ENCODE data around the gene CSMD2. TPM values are rescaled to one million over a fixed set of nuclear protein-coding genes. Genes with fewer than 3 reads are reported as not detected.

Gene CSMD2
- total RNA-seq, 2 experiments from 2014 or later, result not detected

DNA sequence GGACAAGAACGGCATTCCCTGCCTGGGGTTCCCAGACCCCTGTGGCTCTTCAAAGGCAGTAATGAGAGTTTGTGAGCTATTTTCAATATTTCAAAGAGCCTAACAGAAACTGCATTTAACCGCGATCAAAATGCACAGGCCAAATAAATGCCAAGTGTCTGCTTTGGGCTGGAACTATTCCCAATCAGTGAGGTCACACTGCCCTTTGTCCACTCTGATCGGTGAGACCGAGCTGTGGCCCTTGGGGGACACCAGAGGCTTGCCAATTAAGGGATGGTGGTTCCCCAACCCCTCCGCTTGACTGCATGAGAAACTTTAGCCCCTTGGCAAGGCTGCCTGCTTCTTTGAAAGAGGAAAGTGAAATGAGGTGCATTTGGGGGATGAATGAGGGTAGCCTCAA is 20.3 kb downstream of the CSMD2 start:
- Histone ChIP-seq H3K9me2 (ENCODE audit: insufficient read depth, low read length) (no peaks in the 10 kb centered on the region), H3K4me2 (ENCODE audit: low read length) (no peak overlapping the region), H3K4me1 (ENCODE audit: insufficient read depth, low read length, poor library complexity, severe bottlenecking) (no peaks in the 10 kb centered on the region), H3K27ac (ENCODE audit: low read depth, low read length, poor library complexity, severe bottlenecking) (no peak overlapping the region), H3K9me3 (ENCODE audit: low read length) (no peaks in the 10 kb centered on the region), H3K36me3 (ENCODE audit: insufficient read depth, low read length) (no peaks in the 10 kb centered on the region), H3K4me3 (ENCODE audit: low read depth, low read length, poor library complexity, severe bottlenecking) (no peak overlapping the region), H3K79me2 (ENCODE audit: insufficient read depth, low read depth, low read length) (no peaks in the 10 kb centered on the region), H2AFZ (ENCODE audit: low read length) (no peak overlapping the region), H4K20me1 (ENCODE audit: insufficient read depth, low read length) (no peaks in the 10 kb centered on the region)
- TF ChIP-seq CTCF (conservative IDR thresholded peaks at IDR 0.05; ENCODE audit: low read length) (no peak), EZH2phosphoT487 (IDR thresholded peaks at IDR 0.05; ENCODE audit: borderline replicate concordance, low read depth, low read length) (no peak)
- CTCF ChIA-PET (ENCODE audit: unreplicated experiment), result no interaction called here
- no TSS peak for BruUV-seq (replicated peaks)
- POLR2A ChIA-PET, result no interaction called here
- DNase-seq (ENCODE audit: low spot score), result no peak
- intact Hi-C loops (cut with micrococcal nuclease; ENCODE audit: unreplicated experiment), result no loop called here

DNA sequence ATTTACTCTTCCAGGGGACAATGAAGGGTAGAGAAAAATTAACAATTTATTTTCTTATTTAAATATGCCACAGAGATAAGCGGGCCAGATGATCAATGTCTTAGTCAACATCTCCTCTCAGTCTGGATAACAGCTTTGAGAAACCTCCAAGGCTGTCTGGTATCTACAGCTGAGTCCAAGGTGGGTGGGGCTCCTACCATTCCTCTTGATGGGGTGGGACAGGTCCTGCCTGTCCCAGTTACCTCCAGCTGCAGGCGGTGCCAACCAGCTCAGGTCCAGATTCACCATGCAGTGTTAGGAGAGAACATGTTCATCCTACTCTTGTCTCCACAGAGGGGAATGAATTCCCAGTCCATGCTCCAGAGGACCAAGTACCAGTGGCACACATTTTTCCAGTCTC is 21.1 kb downstream of the CSMD2 start:
- CTCF ChIA-PET (ENCODE audit: unreplicated experiment), result no interaction called here
- no peak overlapping the region for H3K4me3 ChIP-seq (ENCODE audit: low read depth, low read length, poor library complexity, severe bottlenecking)
- no peaks in the 10 kb centered on the region for H3K4me1 ChIP-seq (ENCODE audit: insufficient read depth, low read length, poor library complexity, severe bottlenecking)
- H3K4me2 ChIP-seq (ENCODE audit: low read length), result no peak overlapping the region
- TF ChIP-seq CTCF (conservative IDR thresholded peaks at IDR 0.05; ENCODE audit: low read length) (no peak), EZH2phosphoT487 (IDR thresholded peaks at IDR 0.05; ENCODE audit: borderline replicate concordance, low read depth, low read length) (no peak)
- H3K9me2 ChIP-seq (ENCODE audit: insufficient read depth, low read length), result no peaks in the 10 kb centered on the region
- no peaks in the 10 kb centered on the region for H3K36me3 ChIP-seq (ENCODE audit: insufficient read depth, low read length)
- no peak for DNase-seq (ENCODE audit: low spot score)
- no peak overlapping the region for H2AFZ ChIP-seq (ENCODE audit: low read length)
- POLR2A ChIA-PET, result interaction anchor here (0.5 kb wide), 1 partner anchor 167 kb away, joined by 4 read pairs; no protein-coding TSS in a partner anchor
- no TSS peak for BruUV-seq (replicated peaks)
- no peak overlapping the region for H3K27ac ChIP-seq (ENCODE audit: low read depth, low read length, poor library complexity, severe bottlenecking)
- intact Hi-C loops (cut with micrococcal nuclease; ENCODE audit: unreplicated experiment), result no loop called here
- no peaks in the 10 kb centered on the region for H4K20me1 ChIP-seq (ENCODE audit: insufficient read depth, low read length)
- H3K9me3 ChIP-seq (ENCODE audit: low read length), result no peaks in the 10 kb centered on the region
- H3K79me2 ChIP-seq (ENCODE audit: insufficient read depth, low read depth, low read length), result no peaks in the 10 kb centered on the region

DNA sequence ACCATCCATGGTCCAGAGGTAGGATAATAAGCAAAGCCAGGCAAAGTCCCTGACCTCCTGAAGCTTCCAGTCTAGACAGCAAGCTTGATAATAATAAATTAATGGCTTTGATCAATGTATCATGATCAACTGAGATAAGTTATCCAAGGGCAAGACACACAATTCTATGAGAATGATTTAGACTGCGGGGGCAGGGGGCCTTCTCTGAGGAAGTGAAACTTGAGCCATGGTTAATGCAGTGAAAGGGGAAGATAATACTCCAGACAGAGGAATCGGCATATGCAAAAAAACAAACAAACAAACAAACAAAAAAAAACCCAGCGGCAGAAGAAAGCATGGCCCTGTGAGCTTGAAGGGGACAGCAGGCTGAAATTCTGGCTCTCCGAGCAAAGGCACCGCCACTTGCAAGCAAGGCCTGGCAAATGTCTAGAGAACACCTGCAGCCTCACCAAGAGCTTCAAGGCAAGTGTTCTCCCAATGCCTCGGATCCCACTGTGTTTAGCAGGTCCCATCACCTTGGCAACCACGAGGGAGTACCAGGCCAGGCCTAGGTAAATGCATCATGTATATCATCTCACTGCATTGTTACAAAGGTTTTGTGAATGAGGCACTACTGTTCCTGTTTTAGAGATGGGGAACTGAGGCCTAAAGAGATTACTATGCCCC is 24.9 kb downstream of the CSMD2 start:
- Histone ChIP-seq H3K9me3 (ENCODE audit: low read length) (no peaks in the 10 kb centered on the region), H3K9me2 (ENCODE audit: insufficient read depth, low read length) (no peaks in the 10 kb centered on the region), H3K79me2 (ENCODE audit: insufficient read depth, low read depth, low read length) (no peaks in the 10 kb centered on the region), H3K36me3 (ENCODE audit: insufficient read depth, low read length) (no peaks in the 10 kb centered on the region), H3K4me3 (ENCODE audit: low read depth, low read length, poor library complexity, severe bottlenecking) (no peak overlapping the region), H2AFZ (ENCODE audit: low read length) (no peak overlapping the region), H3K4me2 (ENCODE audit: low read length) (no peak overlapping the region), H3K4me1 (ENCODE audit: insufficient read depth, low read length, poor library complexity, severe bottlenecking) (no peaks in the 10 kb centered on the region), H3K27ac (ENCODE audit: low read depth, low read length, poor library complexity, severe bottlenecking) (no peak overlapping the region), H4K20me1 (ENCODE audit: insufficient read depth, low read length) (no peaks in the 10 kb centered on the region)
- BruUV-seq (replicated peaks), result no TSS peak
- ChIA-PET CTCF (ENCODE audit: unreplicated experiment) (no interaction called here), POLR2A (no interaction called here)
- TF ChIP-seq CTCF (conservative IDR thresholded peaks at IDR 0.05; ENCODE audit: low read length) (no peak), EZH2phosphoT487 (IDR thresholded peaks at IDR 0.05; ENCODE audit: borderline replicate concordance, low read depth, low read length) (no peak)
- no peak for DNase-seq (ENCODE audit: low spot score)
- intact Hi-C loops (cut with micrococcal nuclease; ENCODE audit: unreplicated experiment), result no loop called here
